SK-N-SH (cell line): ENCODE results near the gene DCK. TPM values are rescaled to one million over a fixed set of nuclear protein-coding genes. Genes with fewer than 3 reads are reported as not detected.

Source experiments
- CTCF ChIA-PET: fragments of 300-600, 350-600 bp; formaldehyde crosslinking; extraction: SDS; loops from one replicate; lab custom pipeline; 2021; lab: Yijun Ruan, JAX
- POLR2A ChIA-PET: fragments of 350-600 bp; sonication (Branson Sonifier 250); formaldehyde crosslinking; extraction: SDS; loops from one replicate; lab custom pipeline; 2020; ENCODE audit warnings: antibody characterized with exemption, inconsistent platforms; lab: Yijun Ruan, JAX
- DNase-seq: peaks from one replicate; pipeline ENCODE4 v3.0.0; 2012
- H2AFZ ChIP-seq: fragments of 200-600 bp; sonication (generic); 2 replicates; pipeline ENCODE4 v1.8.1; 2016; ENCODE audit warnings: antibody characterized with exemption, mild to moderate bottlenecking, low read depth
- H3F3A ChIP-seq: fragments of 200-600 bp; sonication (generic); replicated peaks from 2 replicates; pipeline ENCODE3; 2016; ENCODE audit warnings: antibody characterized with exemption, mild to moderate bottlenecking; ENCODE audit not compliant: insufficient read depth
- H3K27ac ChIP-seq, 2 experiments: fragments of 200-500 bp in 1 of 2; fragments of 200-600 bp in 1 of 2; sonication (Bioruptor generic) in 1 of 2; sonication (generic), shearing (Covaris generic) in 1 of 2; 2 replicates each; pipeline versions ENCODE4 v1.5.1 to v1.6.1; 2014 to 2016; ENCODE audit warnings: low read depth in 2 of 2, inconsistent platforms in 1 of 2, low read length in 1 of 2, mild to moderate bottlenecking in 1 of 2, mixed read lengths in 1 of 2
- H3K27me3 ChIP-seq: fragments of 200-600 bp; sonication (generic), shearing (Covaris generic); 2 replicates; pipeline ENCODE4 v1.6.1; 2016; ENCODE audit warnings: mixed run types; ENCODE audit not compliant: insufficient read depth
- H3K36me3 ChIP-seq, 2 experiments: fragments of 200-500 bp in 1 of 2; fragments of 200-600 bp in 1 of 2; sonication (Bioruptor generic) in 1 of 2; sonication (generic) in 1 of 2; replicated peaks in 1 of 2; 2 replicates each; pipeline versions ENCODE3 to v1.5.1; 2014 to 2016; ENCODE audit warnings: low read length in 1 of 2, mild to moderate bottlenecking in 1 of 2; ENCODE audit not compliant: insufficient read depth in 2 of 2, control insufficient read depth in 1 of 2
- H3K4me1 ChIP-seq, 2 experiments: fragments of 200-500 bp in 1 of 2; fragments of 200-600 bp in 1 of 2; sonication (Bioruptor generic) in 1 of 2; sonication (generic), shearing (Covaris generic) in 1 of 2; 2 replicates each; pipeline versions ENCODE4 v1.5.1 to v1.6.1; 2014 to 2016; ENCODE audit warnings: low read depth in 1 of 2, low read length in 1 of 2, mixed run types in 1 of 2; ENCODE audit not compliant: insufficient read depth in 2 of 2, control insufficient read depth in 1 of 2
- H3K4me2 ChIP-seq: fragments of 200-600 bp; sonication (generic), shearing (Covaris generic); 2 replicates; pipeline ENCODE4 v1.6.1; 2017; ENCODE audit warnings: mixed run types
- H3K4me3 ChIP-seq, 2 experiments: fragments of 200-500 bp in 1 of 2; fragments of 200-600 bp in 1 of 2; sonication (Bioruptor generic) in 1 of 2; sonication (generic), shearing (Covaris generic) in 1 of 2; 2 replicates each; pipeline versions ENCODE4 v1.5.1 to v1.8.1; 2014 to 2016; ENCODE audit warnings: low read depth in 2 of 2, inconsistent platforms in 1 of 2, low read length in 1 of 2, mild to moderate bottlenecking in 1 of 2, mixed read lengths in 1 of 2, moderate library complexity in 1 of 2
- H3K79me2 ChIP-seq: fragments of 200-600 bp; sonication (generic); 2 replicates; pipeline ENCODE4 v1.8.1; 2017; ENCODE audit warnings: mild to moderate bottlenecking; ENCODE audit not compliant: insufficient read depth
- H3K9ac ChIP-seq: fragments of 200-600 bp; sonication (generic); 2 replicates; pipeline ENCODE4 v1.6.1; 2017; ENCODE audit warnings: mixed run types
- H3K9me2 ChIP-seq: fragments of 200-600 bp; sonication (generic); 2 replicates; pipeline ENCODE4 v1.6.1; 2017; ENCODE audit warnings: mixed run types
- H3K9me3 ChIP-seq: fragments of 200-600 bp; sonication (generic); 2 replicates; pipeline ENCODE4 v1.6.1; 2017; ENCODE audit warnings: mixed run types, mild to moderate bottlenecking, moderate library complexity
- H4K20me1 ChIP-seq: fragments of 200-600 bp; sonication (generic); 2 replicates; pipeline ENCODE4 v1.6.1; 2017; ENCODE audit warnings: mild to moderate bottlenecking, mixed run types; ENCODE audit not compliant: insufficient read depth
- CHD2 ChIP-seq: fragments of 150-350 bp; IDR thresholded peaks from 2 replicates; pipeline ENCODE4 v1.6.1; 2018; ENCODE audit warnings: low read length; ENCODE audit not compliant: partially characterized antibody
- FOXJ3 ChIP-seq: sonication (generic); formaldehyde crosslinking; IDR thresholded peaks from 2 replicates; pipeline ENCODE4 v1.5.1; 2020; ENCODE audit warnings: mild to moderate bottlenecking, missing genetic modification reagents
- NRF1 ChIP-seq: IDR thresholded peaks from 2 replicates; pipeline ENCODE4 v1.6.1; 2012; ENCODE audit warnings: low read depth, mild to moderate bottlenecking, low read length
- WGBS: methylation state at CpG from one replicate; pipeline ENCODE4 v1.1.6; 2017; ENCODE audit warnings: low lambda C conversion rate; 5-methylcytosine and 5-hydroxymethylcytosine counted together
- polyA plus RNA-seq, 3 experiments: library from polyadenylated mRNA; depleted of rRNA; stranded (reverse); fragments of >200 nt; gene quantifications; 2 replicates each; pipeline ENCODE4 v1.2.3, GENCODE V29; 2012
- TF ChIP-seq, protein P1 (sequence below): IDR thresholded peaks from 2 replicates; pipeline ENCODE4; 2012
- TF ChIP-seq, protein P2 (sequence below): IDR thresholded peaks from 2 replicates; pipeline ENCODE4 v1.6.1; 2012; ENCODE audit warnings: mild to moderate bottlenecking, low read depth, low read length, moderate library complexity
- TF ChIP-seq, protein P3 (sequence below): fragments of 150-350 bp; IDR thresholded peaks from 2 replicates; pipeline ENCODE4 v1.6.1; 2017; ENCODE audit warnings: antibody characterized with exemption, low read length, low read depth, borderline replicate concordance
- TF ChIP-seq, protein P4 (sequence below): IDR thresholded peaks from 2 replicates; pipeline ENCODE4 v1.4.0; 2012; ENCODE audit warnings: low read depth, borderline replicate concordance
- TF ChIP-seq, protein P5 (sequence below): IDR thresholded peaks from 2 replicates; pipeline ENCODE4 v1.4.0; 2012; ENCODE audit warnings: low read depth

The DCK gene
- polyA plus RNA-seq, 1 of the 3 experiments (the other 2 are of a cell fraction): 5.7 TPM

DNA sequence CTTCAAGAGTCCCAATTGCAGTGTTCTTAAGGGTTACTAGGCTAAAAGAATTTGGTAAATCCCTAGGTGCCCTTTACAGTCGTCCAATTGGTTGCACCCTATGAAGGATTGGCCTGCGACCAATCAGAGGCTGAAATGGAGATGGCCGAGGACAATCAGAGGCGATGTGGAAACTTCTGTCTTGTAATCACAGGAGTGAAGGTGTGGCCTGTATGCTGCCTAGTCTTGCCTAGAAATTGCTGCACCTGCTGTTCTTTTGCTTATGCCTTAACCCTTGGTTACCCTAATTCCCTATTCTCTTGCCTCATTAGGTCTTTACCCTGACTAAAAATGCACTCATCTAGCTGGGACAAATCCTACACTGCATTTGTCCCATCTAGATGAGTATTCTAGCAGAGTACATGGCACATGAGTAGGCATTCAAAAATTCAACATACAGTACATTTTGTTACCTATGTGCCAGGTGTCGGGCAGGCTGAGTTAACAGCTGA, 1.0 kb upstream of the DCK start:
- Histone ChIP-seq H3K4me3 (peak overlapping the region; percentile 85 to 92), H3F3A (peaks cover 10% of the 10 kb centered on the region), H3K9me2 (no peaks in the 10 kb centered on the region), H3K9me3 (no peaks in the 10 kb centered on the region), H3K4me1 (peaks cover 7 to 10% of the 10 kb centered on the region in 2 experiments; a peak in 2 of 4 replicates), H3K27me3 (no peaks in the 10 kb centered on the region), H3K79me2 (peaks cover 40% of the 10 kb centered on the region), H4K20me1 (no peaks in the 10 kb centered on the region), H3K27ac (peak overlapping the region in 1 of 2 experiments; percentile 92; a peak in 2 of 4 replicates), H2AFZ (peak overlapping the region; percentile 95; the same call in 1 of the 2 replicates), H3K9ac (peak overlapping the region; percentile 93; the same call in 1 of the 2 replicates), H3K36me3 (peaks cover 0 to 15% of the 10 kb centered on the region in 2 experiments), H3K4me2 (peak overlapping the region; percentile 72)
- CTCF ChIA-PET: interaction anchor here (0.8 kb wide), 1 partner anchor 14 kb away, joined by 4 read pairs; no protein-coding TSS in a partner anchor
- POLR2A ChIA-PET: interaction anchor here (0.6 to 1.7 kb wide), 5 partner anchors 18 to 288 kb away, joined by 4 to 15 read pairs (median 7); partner anchors contain the start of genes MOB1B and RUFY3
- TF ChIP-seq, protein P1, sequence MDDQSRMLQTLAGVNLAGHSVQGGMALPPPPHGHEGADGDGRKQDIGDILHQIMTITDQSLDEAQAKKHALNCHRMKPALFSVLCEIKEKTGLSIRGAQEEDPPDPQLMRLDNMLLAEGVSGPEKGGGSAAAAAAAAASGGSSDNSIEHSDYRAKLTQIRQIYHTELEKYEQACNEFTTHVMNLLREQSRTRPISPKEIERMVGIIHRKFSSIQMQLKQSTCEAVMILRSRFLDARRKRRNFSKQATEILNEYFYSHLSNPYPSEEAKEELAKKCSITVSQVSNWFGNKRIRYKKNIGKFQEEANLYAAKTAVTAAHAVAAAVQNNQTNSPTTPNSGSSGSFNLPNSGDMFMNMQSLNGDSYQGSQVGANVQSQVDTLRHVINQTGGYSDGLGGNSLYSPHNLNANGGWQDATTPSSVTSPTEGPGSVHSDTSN: 0 out of 2 replicates have a peak, but pooled peaks have one; percentile 7
- TF ChIP-seq, protein P2, sequence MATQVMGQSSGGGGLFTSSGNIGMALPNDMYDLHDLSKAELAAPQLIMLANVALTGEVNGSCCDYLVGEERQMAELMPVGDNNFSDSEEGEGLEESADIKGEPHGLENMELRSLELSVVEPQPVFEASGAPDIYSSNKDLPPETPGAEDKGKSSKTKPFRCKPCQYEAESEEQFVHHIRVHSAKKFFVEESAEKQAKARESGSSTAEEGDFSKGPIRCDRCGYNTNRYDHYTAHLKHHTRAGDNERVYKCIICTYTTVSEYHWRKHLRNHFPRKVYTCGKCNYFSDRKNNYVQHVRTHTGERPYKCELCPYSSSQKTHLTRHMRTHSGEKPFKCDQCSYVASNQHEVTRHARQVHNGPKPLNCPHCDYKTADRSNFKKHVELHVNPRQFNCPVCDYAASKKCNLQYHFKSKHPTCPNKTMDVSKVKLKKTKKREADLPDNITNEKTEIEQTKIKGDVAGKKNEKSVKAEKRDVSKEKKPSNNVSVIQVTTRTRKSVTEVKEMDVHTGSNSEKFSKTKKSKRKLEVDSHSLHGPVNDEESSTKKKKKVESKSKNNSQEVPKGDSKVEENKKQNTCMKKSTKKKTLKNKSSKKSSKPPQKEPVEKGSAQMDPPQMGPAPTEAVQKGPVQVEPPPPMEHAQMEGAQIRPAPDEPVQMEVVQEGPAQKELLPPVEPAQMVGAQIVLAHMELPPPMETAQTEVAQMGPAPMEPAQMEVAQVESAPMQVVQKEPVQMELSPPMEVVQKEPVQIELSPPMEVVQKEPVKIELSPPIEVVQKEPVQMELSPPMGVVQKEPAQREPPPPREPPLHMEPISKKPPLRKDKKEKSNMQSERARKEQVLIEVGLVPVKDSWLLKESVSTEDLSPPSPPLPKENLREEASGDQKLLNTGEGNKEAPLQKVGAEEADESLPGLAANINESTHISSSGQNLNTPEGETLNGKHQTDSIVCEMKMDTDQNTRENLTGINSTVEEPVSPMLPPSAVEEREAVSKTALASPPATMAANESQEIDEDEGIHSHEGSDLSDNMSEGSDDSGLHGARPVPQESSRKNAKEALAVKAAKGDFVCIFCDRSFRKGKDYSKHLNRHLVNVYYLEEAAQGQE: no peak
- TF ChIP-seq, protein P3, sequence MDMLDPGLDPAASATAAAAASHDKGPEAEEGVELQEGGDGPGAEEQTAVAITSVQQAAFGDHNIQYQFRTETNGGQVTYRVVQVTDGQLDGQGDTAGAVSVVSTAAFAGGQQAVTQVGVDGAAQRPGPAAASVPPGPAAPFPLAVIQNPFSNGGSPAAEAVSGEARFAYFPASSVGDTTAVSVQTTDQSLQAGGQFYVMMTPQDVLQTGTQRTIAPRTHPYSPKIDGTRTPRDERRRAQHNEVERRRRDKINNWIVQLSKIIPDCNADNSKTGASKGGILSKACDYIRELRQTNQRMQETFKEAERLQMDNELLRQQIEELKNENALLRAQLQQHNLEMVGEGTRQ: no peak
- TF ChIP-seq, protein P4, sequence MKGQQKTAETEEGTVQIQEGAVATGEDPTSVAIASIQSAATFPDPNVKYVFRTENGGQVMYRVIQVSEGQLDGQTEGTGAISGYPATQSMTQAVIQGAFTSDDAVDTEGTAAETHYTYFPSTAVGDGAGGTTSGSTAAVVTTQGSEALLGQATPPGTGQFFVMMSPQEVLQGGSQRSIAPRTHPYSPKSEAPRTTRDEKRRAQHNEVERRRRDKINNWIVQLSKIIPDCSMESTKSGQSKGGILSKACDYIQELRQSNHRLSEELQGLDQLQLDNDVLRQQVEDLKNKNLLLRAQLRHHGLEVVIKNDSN: no peak
- TF ChIP-seq, protein P5, sequence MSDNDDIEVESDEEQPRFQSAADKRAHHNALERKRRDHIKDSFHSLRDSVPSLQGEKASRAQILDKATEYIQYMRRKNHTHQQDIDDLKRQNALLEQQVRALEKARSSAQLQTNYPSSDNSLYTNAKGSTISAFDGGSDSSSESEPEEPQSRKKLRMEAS: no peak
- TF ChIP-seq CHD2: no peak
- no peak for TF ChIP-seq NRF1
- no peak for TF ChIP-seq FOXJ3 (CRISPR knock-in tag)
- no peak for DNase-seq
- 83% methylated on average over 5 of the region's 5 CpGs for WGBS
